Bronchial epithelial cell (primary cell): ENCODE data around the gene CCR6. TPM values are rescaled to one million over a fixed set of nuclear protein-coding genes. Genes with fewer than 3 reads are reported as not detected.

Source experiments
- DNase-seq: peaks from one replicate; pipeline ENCODE4 v3.0.0-alpha.2; 2010; ENCODE audit warnings: low read depth
- FAIRE-seq: peaks from 2 replicates; lab custom pipeline; 2011; peaks lifted over from hg19 to GRCh38; lab: Jason Lieb, UNC
- H3K27me3 ChIP-seq: 2 replicates; pipeline ENCODE4 v1.5.1; 2011; ENCODE audit warnings: low read length; ENCODE audit not compliant: control insufficient read depth, insufficient read depth
- H3K36me3 ChIP-seq: 2 replicates; pipeline ENCODE4 v1.5.1; 2011; ENCODE audit warnings: low read length; ENCODE audit not compliant: control insufficient read depth, insufficient read depth
- H3K4me3 ChIP-seq: 2 replicates; pipeline ENCODE4 v1.5.1; 2011; ENCODE audit warnings: mild to moderate bottlenecking, low read depth, low read length, control low read depth
- total RNA-seq: library from RNA; depleted of rRNA; stranded (reverse); fragments of >200 nt; gene quantifications from 2 replicates; pipeline ENCODE4 v1.2.1, GENCODE V29; 2014
- TF ChIP-seq, protein P1 (sequence below): IDR thresholded peaks from 2 replicates; pipeline ENCODE4 v1.5.1; 2011; ENCODE audit warnings: mild to moderate bottlenecking, moderate library complexity, low read length, control low read depth, inconsistent platforms; ENCODE audit not compliant: insufficient read depth, severe bottlenecking

CCR6 gene
- total RNA-seq, result not detected in 2 replicates

DNA sequence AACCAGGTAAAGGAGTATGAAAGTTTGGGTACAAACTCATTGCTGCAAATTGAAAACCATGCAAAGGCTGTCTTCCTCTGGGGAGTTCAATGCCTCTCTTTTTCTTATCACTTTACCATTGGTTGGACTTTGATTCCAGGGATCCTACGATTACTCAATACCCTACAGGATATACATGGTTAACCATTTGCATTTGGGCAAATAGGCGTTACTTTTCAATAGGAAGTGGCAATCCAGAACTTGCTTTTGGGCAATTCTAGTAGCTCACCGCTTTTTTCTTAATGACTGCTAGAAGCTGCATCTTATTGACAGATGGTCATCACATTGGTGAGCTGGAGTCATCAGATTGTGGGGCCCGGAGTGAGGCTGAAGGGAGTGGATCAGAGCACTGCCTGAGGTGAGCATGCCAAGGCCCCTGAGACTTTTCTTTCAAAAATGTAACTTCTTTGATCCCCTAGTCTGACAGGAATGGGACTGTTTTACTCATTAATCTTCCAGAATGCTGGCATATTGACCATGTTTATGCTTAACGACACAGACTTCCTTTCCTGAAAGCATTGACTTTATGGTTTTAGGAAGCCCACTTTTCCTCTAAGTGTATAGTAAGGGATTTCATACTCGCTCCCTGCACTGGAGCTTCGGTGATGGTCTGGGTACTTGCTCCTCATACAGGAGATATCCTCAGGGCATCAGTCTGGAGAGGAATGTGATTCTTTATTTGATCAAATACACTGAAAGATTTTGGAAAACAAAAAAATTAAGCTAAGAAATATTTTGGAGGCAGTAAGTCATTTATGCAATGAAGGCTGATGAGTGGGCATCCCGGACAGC, at the start of gene CCR6:
TSS of gene CCR6 (plus strand) at position 270 of the 831 bp plus-strand sequence. CDS start 13,039 bp downstream, outside the sequence.
- no peaks in the 10 kb centered on the region for H3K36me3 ChIP-seq
- FAIRE-seq (no peak), DNase-seq (no peak)
- no peak within 1 kb of the TSS for H3K4me3 ChIP-seq
- TF ChIP-seq, protein P1, sequence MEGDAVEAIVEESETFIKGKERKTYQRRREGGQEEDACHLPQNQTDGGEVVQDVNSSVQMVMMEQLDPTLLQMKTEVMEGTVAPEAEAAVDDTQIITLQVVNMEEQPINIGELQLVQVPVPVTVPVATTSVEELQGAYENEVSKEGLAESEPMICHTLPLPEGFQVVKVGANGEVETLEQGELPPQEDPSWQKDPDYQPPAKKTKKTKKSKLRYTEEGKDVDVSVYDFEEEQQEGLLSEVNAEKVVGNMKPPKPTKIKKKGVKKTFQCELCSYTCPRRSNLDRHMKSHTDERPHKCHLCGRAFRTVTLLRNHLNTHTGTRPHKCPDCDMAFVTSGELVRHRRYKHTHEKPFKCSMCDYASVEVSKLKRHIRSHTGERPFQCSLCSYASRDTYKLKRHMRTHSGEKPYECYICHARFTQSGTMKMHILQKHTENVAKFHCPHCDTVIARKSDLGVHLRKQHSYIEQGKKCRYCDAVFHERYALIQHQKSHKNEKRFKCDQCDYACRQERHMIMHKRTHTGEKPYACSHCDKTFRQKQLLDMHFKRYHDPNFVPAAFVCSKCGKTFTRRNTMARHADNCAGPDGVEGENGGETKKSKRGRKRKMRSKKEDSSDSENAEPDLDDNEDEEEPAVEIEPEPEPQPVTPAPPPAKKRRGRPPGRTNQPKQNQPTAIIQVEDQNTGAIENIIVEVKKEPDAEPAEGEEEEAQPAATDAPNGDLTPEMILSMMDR, result no peak
- H3K27me3 ChIP-seq, result no peaks in the 10 kb centered on the region

DNA sequence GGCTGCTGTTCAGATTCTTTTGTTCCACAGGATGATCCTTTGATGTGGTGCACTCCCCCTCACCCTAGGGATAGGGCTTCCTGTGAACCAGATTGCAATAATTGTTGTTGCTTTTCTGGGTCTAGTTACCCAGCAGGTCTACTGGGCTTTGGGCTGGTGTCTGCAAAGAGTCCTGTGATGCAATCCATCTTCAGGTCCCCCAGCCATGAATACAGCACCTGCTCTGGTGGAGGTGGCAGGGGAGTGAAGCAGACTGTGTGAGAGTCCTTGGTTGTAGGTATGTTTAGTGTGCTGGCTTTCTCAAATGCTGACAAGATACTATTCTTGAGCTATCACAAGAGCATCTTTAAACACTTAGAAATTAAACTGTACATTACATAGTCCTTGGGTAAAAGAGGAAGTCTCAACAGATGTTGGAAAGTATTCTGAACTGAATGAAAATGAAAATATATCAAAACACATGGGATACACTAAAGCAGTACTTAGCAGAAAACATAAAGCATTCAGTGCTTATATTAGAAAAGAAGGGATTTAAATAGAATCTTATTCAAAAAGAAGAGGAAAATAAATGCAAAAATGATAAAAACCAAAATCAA, 49.1 kb upstream of the CCR6 start:
- Histone ChIP-seq H3K36me3 (no peaks in the 10 kb centered on the region), H3K27me3 (no peaks in the 10 kb centered on the region), H3K4me3 (no peak overlapping the region)
- FAIRE-seq (no peak), DNase-seq (no peak)
- TF ChIP-seq, protein P1, result no peak

DNA sequence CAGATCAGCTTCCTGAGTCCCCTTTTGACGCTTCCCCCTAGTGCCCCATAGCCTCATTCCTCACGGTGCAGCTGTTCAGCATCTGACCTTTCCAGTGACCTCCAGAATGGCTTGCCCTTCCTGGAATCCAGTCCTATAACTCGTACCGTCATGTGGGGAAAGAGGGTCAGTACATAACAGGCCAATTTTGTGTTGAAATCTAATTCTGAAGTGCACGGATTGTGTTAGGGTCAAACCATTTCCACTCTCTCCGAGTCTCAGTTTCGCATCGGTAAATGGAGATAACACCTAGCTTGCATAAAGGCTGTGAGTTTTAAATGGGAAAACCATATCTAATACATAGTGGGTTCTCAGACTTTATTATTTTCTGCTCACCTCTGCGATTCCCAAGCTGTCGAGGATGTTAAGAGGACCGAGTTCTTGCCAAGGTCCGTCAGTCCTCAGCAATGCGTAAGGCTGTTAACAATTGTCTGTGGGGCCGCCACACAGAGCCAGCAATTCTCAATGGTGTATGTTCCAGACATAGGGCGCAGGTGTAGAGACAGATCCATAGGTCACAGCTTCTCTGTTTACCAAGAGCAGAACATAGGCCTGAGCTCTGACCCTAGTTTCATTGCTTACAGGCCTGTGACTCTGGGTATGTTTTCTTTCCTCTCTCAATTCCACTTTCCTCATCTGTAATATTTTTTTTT, 45.5 kb upstream of the CCR6 start:
- no peak for DNase-seq
- TF ChIP-seq, protein P1, result no peak
- no peaks in the 10 kb centered on the region for H3K36me3 ChIP-seq
- FAIRE-seq, result no peak
- no peaks in the 10 kb centered on the region for H3K27me3 ChIP-seq
- H3K4me3 ChIP-seq, result no peak overlapping the region

DNA sequence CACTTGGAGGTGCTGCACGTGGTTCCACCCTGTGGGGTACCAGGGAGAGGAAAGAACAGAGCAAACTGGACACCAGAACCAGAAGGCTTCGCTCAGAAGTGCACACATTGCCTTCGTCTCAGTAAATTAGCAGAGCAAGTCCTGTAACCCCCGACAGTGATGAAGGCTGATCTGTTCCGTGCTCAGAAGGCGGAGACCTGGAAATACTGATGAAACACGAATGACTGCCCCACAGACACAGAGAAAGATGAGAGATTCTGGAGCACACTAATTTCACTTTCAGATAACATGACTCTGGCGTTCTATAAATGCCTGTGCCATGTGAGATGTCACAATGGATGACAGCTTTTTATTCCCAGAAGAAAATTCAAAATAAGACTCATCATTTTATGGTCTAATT, 44.2 kb upstream of the CCR6 start:
- Histone ChIP-seq H3K27me3 (no peaks in the 10 kb centered on the region), H3K4me3 (no peak overlapping the region), H3K36me3 (no peaks in the 10 kb centered on the region)
- no peak for DNase-seq
- TF ChIP-seq, protein P1, result no peak
- FAIRE-seq, result no peak

DNA sequence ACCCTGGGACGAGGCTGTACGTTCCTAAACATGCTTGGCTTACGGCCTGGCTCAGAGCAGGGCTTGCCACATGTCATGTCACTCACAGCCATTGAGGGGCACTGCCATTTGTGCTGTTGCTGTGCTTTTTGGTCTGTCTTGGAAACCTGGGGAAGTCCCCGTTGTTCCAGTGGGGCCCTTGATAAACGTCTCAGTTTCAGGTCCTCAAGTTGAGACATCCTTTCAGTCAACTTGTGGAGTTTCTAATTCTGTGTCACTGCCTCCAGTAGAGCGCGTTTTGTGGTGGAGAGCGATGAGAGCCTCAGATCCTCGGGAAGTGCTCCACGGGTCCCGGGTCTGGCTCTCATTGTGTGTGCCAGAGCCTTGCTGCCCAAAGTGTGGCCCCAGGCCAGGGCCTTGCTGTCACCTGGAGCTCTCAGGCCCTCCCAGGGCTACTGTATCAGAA, 43.0 kb upstream of the CCR6 start:
- no peak overlapping the region for H3K4me3 ChIP-seq
- FAIRE-seq, result no peak
- TF ChIP-seq, protein P1, result no peak
- H3K27me3 ChIP-seq, result no peaks in the 10 kb centered on the region
- no peaks in the 10 kb centered on the region for H3K36me3 ChIP-seq
- DNase-seq, result no peak
